Trophoblast cell (in vitro differentiated cells and primary cell): Measurements from ENCODE around the gene POU3F1.

Source experiments
- DNase-seq, 2 donors: peaks; one replicate each; pipeline ENCODE4 v3.0.0-alpha.2; 2016
- H2AFZ ChIP-seq: 2 replicates; pipeline ENCODE4 v1.6.1; 2013; ENCODE audit warnings: low read length, moderate library complexity, mild to moderate bottlenecking; ENCODE audit not compliant: insufficient read depth, poor library complexity
- H2AK5ac ChIP-seq: 2 replicates; pipeline ENCODE4 v1.6.1; 2013; ENCODE audit warnings: mild to moderate bottlenecking, low read length
- H2BK120ac ChIP-seq: 2 replicates; pipeline ENCODE4 v1.6.1; 2013; ENCODE audit warnings: low read length, mild to moderate bottlenecking, moderate library complexity; ENCODE audit not compliant: insufficient read depth, poor library complexity
- H2BK12ac ChIP-seq: 2 replicates; pipeline ENCODE4 v1.6.1; 2013; ENCODE audit warnings: mild to moderate bottlenecking, low read length, moderate library complexity
- H2BK5ac ChIP-seq: 2 replicates; pipeline ENCODE4 v1.6.1; 2013; ENCODE audit warnings: low read length, low read depth, moderate library complexity, mild to moderate bottlenecking; ENCODE audit not compliant: poor library complexity
- H3K14ac ChIP-seq: 2 replicates; pipeline ENCODE4 v1.6.1; 2013; ENCODE audit warnings: mild to moderate bottlenecking, low read length
- H3K18ac ChIP-seq: 2 replicates; pipeline ENCODE4 v1.6.1; 2013; ENCODE audit warnings: mild to moderate bottlenecking, low read length
- H3K23ac ChIP-seq: 2 replicates; pipeline ENCODE4 v1.6.1; 2013; ENCODE audit warnings: low read length
- H3K27ac ChIP-seq: 2 replicates; pipeline ENCODE4 v1.5.1; 2013; ENCODE audit warnings: low read depth, mild to moderate bottlenecking, inconsistent platforms, low read length, moderate library complexity
- H3K27me3 ChIP-seq: 2 replicates; pipeline ENCODE4 v1.6.1; 2013; ENCODE audit warnings: inconsistent platforms, mild to moderate bottlenecking, low read length, moderate library complexity; ENCODE audit not compliant: insufficient read depth
- H3K36me3 ChIP-seq, 2 experiments: 1 replicate in 1 of 2; 2 replicates in 1 of 2; pipeline ENCODE4 v1.6.1; 2013; ENCODE audit warnings: low read length in 2 of 2, mild to moderate bottlenecking in 2 of 2, moderate library complexity in 1 of 2; ENCODE audit not compliant: insufficient read depth in 2 of 2, control insufficient read depth in 1 of 2
- H3K4ac ChIP-seq: 2 replicates; pipeline ENCODE4 v1.6.1; 2013; ENCODE audit warnings: low read depth, mild to moderate bottlenecking, low read length, moderate library complexity
- H3K4me1 ChIP-seq, 2 experiments: 1 replicate in 1 of 2; 2 replicates in 1 of 2; pipeline ENCODE4 v1.6.1; 2013; ENCODE audit warnings: low read length in 2 of 2, mild to moderate bottlenecking in 2 of 2, moderate library complexity in 1 of 2; ENCODE audit not compliant: insufficient read depth in 2 of 2, control insufficient read depth in 1 of 2
- H3K4me2 ChIP-seq: 2 replicates; pipeline ENCODE4 v1.6.1; 2013; ENCODE audit warnings: inconsistent platforms, mild to moderate bottlenecking, low read length, moderate library complexity
- H3K4me3 ChIP-seq: 2 replicates; pipeline ENCODE4 v1.5.1; 2013; ENCODE audit warnings: mild to moderate bottlenecking, low read depth, low read length, inconsistent platforms
- H3K79me1 ChIP-seq: one replicate; pipeline ENCODE4 v1.6.1; 2013; ENCODE audit warnings: low read length
- H3K79me2 ChIP-seq: 2 replicates; pipeline ENCODE4 v1.6.1; 2013; ENCODE audit warnings: low read length, mild to moderate bottlenecking; ENCODE audit not compliant: control insufficient read depth, insufficient read depth, poor library complexity
- H3K9ac ChIP-seq: 2 replicates; pipeline ENCODE4 v1.6.1; 2013; ENCODE audit warnings: mild to moderate bottlenecking, low read length
- H3K9me3 ChIP-seq: 2 replicates; pipeline ENCODE4 v1.6.1; 2013; ENCODE audit warnings: low read depth, mild to moderate bottlenecking, control low read depth, inconsistent platforms, low read length; ENCODE audit not compliant: insufficient read depth
- H4K12ac ChIP-seq: 2 replicates; pipeline ENCODE4 v1.6.1; 2013; ENCODE audit warnings: low read depth, mild to moderate bottlenecking, low read length, moderate library complexity
- H4K8ac ChIP-seq: 2 replicates; pipeline ENCODE4 v1.6.1; 2013; ENCODE audit warnings: low read depth, mild to moderate bottlenecking, low read length, moderate library complexity
- H4K91ac ChIP-seq: one replicate; pipeline ENCODE4 v1.6.1; 2013; ENCODE audit warnings: low read depth, mild to moderate bottlenecking, low read length, moderate library complexity
- whole genome bisulfite sequencing: extraction: QIAGEN DNeasy Blood & Tissue Kit; methylation state at CpG from one replicate; pipeline ENCODE4 v1.1.7; 2013; ENCODE audit warnings: missing lambda C conversion rate; ENCODE audit not compliant: insufficient read length, insufficient coverage; ENCODE audit errors: extremely low coverage; 5-methylcytosine and 5-hydroxymethylcytosine counted together

Gene POU3F1

GRCh38 chr1:38028105-38028591 is 18.4 kb downstream of the POU3F1 start:
- WGBS = no CpG with 5 or more reads among the region's 3 CpGs
- peaks cover 6% of the 10 kb centered on the region for H3K79me1 ChIP-seq
- H2BK12ac ChIP-seq = no peak overlapping the region

DNA sequence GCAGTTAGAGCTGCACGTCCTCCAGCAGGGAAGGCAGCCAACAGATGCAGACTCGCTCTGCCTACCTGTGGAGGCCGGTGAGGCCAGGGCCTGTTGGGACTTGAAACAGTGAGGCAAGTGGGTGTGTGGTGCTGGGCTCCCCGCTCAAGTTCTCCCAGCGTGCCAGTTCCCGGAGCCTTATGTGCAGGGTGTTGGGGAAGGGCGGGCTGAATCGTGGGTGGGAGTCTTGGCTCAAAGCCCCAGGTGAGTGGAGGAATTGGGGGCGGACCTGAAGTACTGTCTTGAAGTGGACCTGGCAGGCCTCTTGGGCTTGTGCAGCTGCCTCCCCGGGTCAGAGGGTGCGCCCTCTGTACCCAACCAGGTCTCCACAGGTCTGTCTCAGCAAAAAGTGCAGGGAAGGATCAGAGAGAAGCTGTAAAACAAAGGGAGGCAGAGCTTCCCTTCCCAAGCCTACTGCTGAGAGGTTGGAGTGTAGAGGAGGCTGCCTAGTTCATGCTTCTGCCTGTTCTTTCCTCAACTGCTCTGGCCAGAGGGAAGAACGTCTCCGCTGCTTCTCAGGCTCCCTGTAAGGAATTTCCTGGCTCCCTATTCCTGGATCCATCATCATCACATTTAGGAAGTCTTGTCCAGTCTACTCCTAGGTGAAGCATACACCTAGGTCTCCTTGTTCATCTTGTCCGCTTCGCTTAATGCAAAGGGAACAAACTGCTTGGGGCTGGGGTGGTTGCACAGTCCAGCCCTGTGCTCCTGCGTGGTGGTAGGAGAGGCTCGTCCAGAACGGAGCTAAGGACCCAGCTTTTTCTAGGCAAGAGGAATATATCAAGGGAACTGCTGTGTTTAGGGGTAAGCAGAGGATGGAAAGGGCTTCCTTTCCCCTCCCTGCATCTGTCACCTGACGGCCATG is 19.1 kb downstream of the POU3F1 start:
- H4K12ac ChIP-seq = no peak overlapping the region
- peaks cover 6% of the 10 kb centered on the region for H3K79me1 ChIP-seq
- no peaks in the 10 kb centered on the region for H3K79me2 ChIP-seq
- DNase-seq = no peak
- no CpG with 5 or more reads among the region's 19 CpGs for WGBS
- no peak overlapping the region for H2BK5ac ChIP-seq
- peaks cover 17 to 19% of the 10 kb centered on the region in 2 experiments for H3K4me1 ChIP-seq
- H3K23ac ChIP-seq = no peak overlapping the region
- H3K4me2 ChIP-seq = no peak overlapping the region
- H3K4me3 ChIP-seq = no peak overlapping the region
- no peak overlapping the region for H3K4ac ChIP-seq
- no peak overlapping the region for H3K9ac ChIP-seq
- no peak overlapping the region for H2AFZ ChIP-seq
- no peak overlapping the region for H3K18ac ChIP-seq
- no peak overlapping the region for H2AK5ac ChIP-seq
- H4K8ac ChIP-seq = no peak overlapping the region
- no peaks in the 10 kb centered on the region for H3K27me3 ChIP-seq
- no peak overlapping the region for H2BK120ac ChIP-seq
- H3K9me3 ChIP-seq = no peaks in the 10 kb centered on the region
- no peak overlapping the region for H4K91ac ChIP-seq
- H3K36me3 ChIP-seq = peaks cover 18 to 30% of the 10 kb centered on the region in 2 experiments
- H2BK12ac ChIP-seq = no peak overlapping the region
- no peak overlapping the region for H3K14ac ChIP-seq
- no peak overlapping the region for H3K27ac ChIP-seq

More at GRCh38 chr1:38028105-38028591, 18.4 kb downstream of the POU3F1 start:
- no peak overlapping the region for H3K4me3 ChIP-seq
- H3K9me3 ChIP-seq = no peaks in the 10 kb centered on the region
- no peak overlapping the region for H2AFZ ChIP-seq
- no peak overlapping the region for H4K12ac ChIP-seq
- H3K27ac ChIP-seq = no peak overlapping the region
- H3K36me3 ChIP-seq = peaks cover 18 to 25% of the 10 kb centered on the region in 2 experiments
- H3K4me2 ChIP-seq = no peak overlapping the region
- peaks cover 17 to 19% of the 10 kb centered on the region in 2 experiments for H3K4me1 ChIP-seq
- no peak overlapping the region for H4K8ac ChIP-seq
- no peak overlapping the region for H3K9ac ChIP-seq
- H3K79me2 ChIP-seq = no peaks in the 10 kb centered on the region
- no peak overlapping the region for H2BK120ac ChIP-seq
- no peak overlapping the region for H3K4ac ChIP-seq
- H4K91ac ChIP-seq = no peak overlapping the region
- no peak overlapping the region for H3K23ac ChIP-seq
- no peak for DNase-seq
- H2BK5ac ChIP-seq = no peak overlapping the region
- no peak overlapping the region for H3K14ac ChIP-seq
- no peak overlapping the region for H3K18ac ChIP-seq
- no peaks in the 10 kb centered on the region for H3K27me3 ChIP-seq
- no peak overlapping the region for H2AK5ac ChIP-seq

- Histone ChIP-seq H3K4me3 (no peak overlapping the region), H2BK120ac (no peak overlapping the region), H3K4ac (no peak overlapping the region), H4K91ac (no peak overlapping the region), H4K8ac (no peak overlapping the region), H3K9ac (no peak overlapping the region), H3K79me2 (no peaks in the 10 kb centered on the region), H2AFZ (no peak overlapping the region), H3K18ac (no peak overlapping the region), H3K27me3 (no peaks in the 10 kb centered on the region), H3K27ac (no peak overlapping the region), H3K23ac (no peak overlapping the region), H2AK5ac (no peak overlapping the region), H3K36me3 (peaks cover 24 to 36% of the 10 kb centered on the region in 2 experiments), H2BK12ac (no peak overlapping the region), H3K4me1 (peaks cover 17 to 19% of the 10 kb centered on the region in 2 experiments), H2BK5ac (no peak overlapping the region), H3K4me2 (no peak overlapping the region), H3K9me3 (no peaks in the 10 kb centered on the region), H3K14ac (no peak overlapping the region), H3K79me1 (peaks cover 6% of the 10 kb centered on the region), H4K12ac (no peak overlapping the region)
- WGBS = no CpG with 5 or more reads among the region's 8 CpGs
- peak; percentile 38 to 58 for DNase-seq
Measured at GRCh38 chr1:38026592-38027200, 19.9 kb downstream of the POU3F1 start.

DNA sequence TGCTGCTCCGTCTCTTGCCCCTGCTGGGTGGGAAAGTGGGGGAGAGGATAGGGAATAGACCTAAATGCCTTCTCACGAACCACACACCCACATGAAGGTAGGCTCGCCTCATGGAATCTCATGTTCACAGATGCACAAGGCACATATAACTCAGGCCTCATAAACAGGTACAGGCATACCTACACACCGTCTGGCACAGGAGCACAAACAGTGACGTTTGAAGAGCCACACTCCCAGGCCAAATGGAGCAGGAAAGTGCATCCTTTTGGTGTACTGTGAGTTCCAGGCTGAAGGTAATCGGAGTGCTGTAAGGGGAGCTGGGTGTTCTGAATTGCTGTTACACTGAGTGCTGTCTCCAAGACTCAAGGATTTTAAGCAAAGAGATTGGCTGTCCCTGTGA is 20.9 kb downstream of the POU3F1 start:
- Histone ChIP-seq H3K4ac (no peak overlapping the region), H2BK5ac (no peak overlapping the region), H3K36me3 (peaks cover 30 to 42% of the 10 kb centered on the region in 2 experiments), H3K18ac (no peak overlapping the region), H3K79me1 (peaks cover 6% of the 10 kb centered on the region), H3K23ac (no peak overlapping the region), H3K4me2 (no peak overlapping the region), H3K27ac (no peak overlapping the region), H3K4me1 (peaks cover 14 to 16% of the 10 kb centered on the region in 2 experiments), H4K12ac (no peak overlapping the region), H2AFZ (no peak overlapping the region), H3K14ac (no peak overlapping the region), H4K91ac (no peak overlapping the region), H4K8ac (no peak overlapping the region), H3K4me3 (no peak overlapping the region), H2BK120ac (no peak overlapping the region), H2AK5ac (no peak overlapping the region), H3K9ac (no peak overlapping the region), H3K27me3 (no peaks in the 10 kb centered on the region), H3K9me3 (no peaks in the 10 kb centered on the region), H2BK12ac (no peak overlapping the region), H3K79me2 (no peaks in the 10 kb centered on the region)
- no CpG with 5 or more reads among the region's 6 CpGs for WGBS
- no peak for DNase-seq
